ENCODE results near the gene PGA4. TPM values are rescaled to one million over a fixed set of nuclear protein-coding genes. Genes with fewer than 3 reads are reported as not detected.

The PGA4 gene
- total RNA-seq, 1 experiment from 2014 or later = not detected

GRCh38 chr11:61273178-61274078, 51.3 kb downstream of the PGA4 start (continued):
- no peak for TF ChIP-seq ZNF532 (CRISPR knock-in tag; IDR thresholded peaks at IDR 0.05; ENCODE audit: borderline replicate concordance)
- TF ChIP-seq TEAD4 (CRISPR knock-in tag; IDR thresholded peaks at IDR 0.05) = no peak

GRCh38 chr11:61274084-61274483, 51.9 kb downstream of the PGA4 start:
- Mint-ChIP-seq H3K27ac (no peak overlapping the region), H3K9me3 (no peaks in the 10 kb centered on the region), H3K36me3 (peaks cover 7% of the 10 kb centered on the region), H3K4me1 (peaks cover 9% of the 10 kb centered on the region), H3K27me3 (ENCODE audit: low read depth) (no peaks in the 10 kb centered on the region), H3K4me3 (no peak overlapping the region)
- no peak for TF ChIP-seq GRHL2 (CRISPR knock-in tag; IDR thresholded peaks at IDR 0.05; ENCODE audit: insufficient replicate concordance, severe bottlenecking)
- TF ChIP-seq NFYB (CRISPR knock-in tag; conservative IDR thresholded peaks at IDR 0.05; ENCODE audit: low read depth) = no peak
- no peak for TF ChIP-seq CTCF (IDR thresholded peaks at IDR 0.05)
- TF ChIP-seq MLX (CRISPR knock-in tag; IDR thresholded peaks at IDR 0.05) = no peak
- TF ChIP-seq USF1 (CRISPR knock-in tag; IDR thresholded peaks at IDR 0.05) = no peak
- no peak for TF ChIP-seq JUN (CRISPR knock-in tag; IDR thresholded peaks at IDR 0.05)
- no peak for TF ChIP-seq ZNF396 (CRISPR knock-in tag; IDR thresholded peaks at IDR 0.05; ENCODE audit: borderline replicate concordance)
- ATAC-seq (no peak), DNase-seq (ENCODE audit: low spot score) (no peak)
- ChIA-PET POLR2A (no interaction called here), CTCF (no interaction called here)

- ChIA-PET POLR2A (no interaction called here), CTCF (no interaction called here)
- TF ChIP-seq SMAD3 (CRISPR knock-in tag; IDR thresholded peaks at IDR 0.05; ENCODE audit: borderline replicate concordance) = no peak
- TF ChIP-seq NR2C2 (CRISPR knock-in tag; IDR thresholded peaks at IDR 0.05) = no peak
- no peak for TF ChIP-seq PREB (CRISPR knock-in tag; IDR thresholded peaks at IDR 0.05; ENCODE audit: borderline replicate concordance)
- TF ChIP-seq ZNF232 (CRISPR knock-in tag; IDR thresholded peaks at IDR 0.05) = no peak
- TF ChIP-seq RORB (CRISPR knock-in tag; IDR thresholded peaks at IDR 0.05) = no peak
- no peak for TF ChIP-seq AR (CRISPR knock-in tag; IDR thresholded peaks at IDR 0.05)
- no peak for TF ChIP-seq HMGA2 (CRISPR knock-in tag; IDR thresholded peaks at IDR 0.05)
- DNase-seq (ENCODE audit: low spot score) = no peak
- ATAC-seq = no peak
- Mint-ChIP-seq H3K27me3 (ENCODE audit: low read depth) (no peaks in the 10 kb centered on the region), H3K27ac (no peak overlapping the region), H3K4me3 (no peak overlapping the region), H3K36me3 (peaks cover 7% of the 10 kb centered on the region), H3K9me3 (no peaks in the 10 kb centered on the region), H3K4me1 (peaks cover 17% of the 10 kb centered on the region)
Measured at GRCh38 chr11:61275191-61275590, 53.0 kb downstream of the PGA4 start.

Data from WTC11 (cell line).